Spinal cord (tissue), 10 donors: ENCODE data around the gene SMR3B. TPM values are rescaled to one million over a fixed set of nuclear protein-coding genes. Genes with fewer than 3 reads are reported as not detected.
A peak's percentile ranks its signal among the peaks of the same experiment; 100 is the strongest.

Experiments used
- DNase-seq, 6 donors: peaks; one replicate each; pipeline versions ENCODE4 v3.0.0 to v3.0.0-alpha.2; 2013 to 2015; ENCODE audit warnings: low spot score in 6 of 6, low read depth in 4 of 6
- H3K27ac ChIP-seq: one replicate; pipeline ENCODE4 v1.5.1; 2013; ENCODE audit warnings: low read depth, low read length, control low read depth
- H3K27me3 ChIP-seq: one replicate; pipeline ENCODE4 v1.6.1; 2013; ENCODE audit warnings: low read length; ENCODE audit not compliant: control insufficient read depth, insufficient read depth
- H3K36me3 ChIP-seq: one replicate; pipeline ENCODE4 v1.6.1; 2013; ENCODE audit warnings: low read length; ENCODE audit not compliant: control insufficient read depth, insufficient read depth
- H3K4me1 ChIP-seq: one replicate; pipeline ENCODE4 v1.6.1; 2013; ENCODE audit warnings: low read length; ENCODE audit not compliant: control insufficient read depth, insufficient read depth
- H3K4me3 ChIP-seq: one replicate; pipeline ENCODE4 v1.5.1; 2013; ENCODE audit warnings: low read depth, low read length, control low read depth
- H3K9me3 ChIP-seq: one replicate; pipeline ENCODE4 v1.6.1; 2013; ENCODE audit warnings: low read length; ENCODE audit not compliant: control insufficient read depth, insufficient read depth
- WGBS: methylation state at CpG from one replicate; pipeline ENCODE4 v1.1.5; 2013; ENCODE audit warnings: missing lambda C conversion rate; ENCODE audit not compliant: insufficient coverage; 5-methylcytosine and 5-hydroxymethylcytosine counted together
- long read RNA-seq, 4 donors: transcript quantifications; one replicate each; lab custom pipeline, GENCODE V29; 2026
- polyA plus RNA-seq, 2 donors: library from polyadenylated mRNA; unstranded; fragments of 120-200 nt; gene quantifications; one replicate each; pipeline ENCODE4 v1.2.1, GENCODE V29; 2013; ENCODE audit not compliant: insufficient read length in 2 of 2
- total RNA-seq, 2 donors: library from RNA; depleted of rRNA in 1 of 2; stranded (reverse); fragments of 120-200 nt in 1 of 2; fragments of >200 nt in 1 of 2; gene quantifications; one replicate each; pipeline versions ENCODE4 v1.2.3 to v1.2.4, GENCODE V29; 2013 to 2014
- donor health status: healthy.

The SMR3B gene
- total RNA-seq (not detected), polyA plus RNA-seq (not detected)
- long read RNA-seq, donor 1: 0 reads
- long read RNA-seq, donor 2: 0 reads
- long read RNA-seq, donor 3: 0 reads
- long read RNA-seq, donor 4: 0 reads

DNA sequence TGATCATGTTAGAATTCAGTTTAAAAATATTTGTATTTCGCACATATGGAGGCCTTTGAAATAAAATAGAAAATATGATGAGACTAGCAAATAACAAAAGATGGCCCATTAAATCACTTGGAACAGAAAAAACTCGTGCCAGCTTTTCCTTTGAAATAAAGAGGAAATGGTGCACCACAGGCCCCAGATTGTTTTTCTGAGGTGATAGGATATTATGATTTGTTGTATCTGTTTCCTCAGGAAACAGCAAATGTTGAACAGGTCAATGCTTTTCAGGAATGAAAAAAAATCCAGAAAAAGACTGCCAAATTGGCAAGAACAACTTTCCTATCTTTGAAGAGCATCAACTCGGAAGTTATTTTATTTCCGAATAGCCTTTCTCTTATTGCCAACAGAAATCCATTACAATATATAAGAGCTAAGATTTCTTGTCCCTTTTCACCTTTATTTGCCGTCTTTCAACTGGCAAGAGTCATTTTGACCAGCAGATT is at the start of gene SMR3B:
Gene SMR3B (plus strand): TSS at position 441 of the 491 bp plus-strand sequence. CDS start 1,380 bp downstream, outside the sequence.
- WGBS: 67% methylated on average over 1 of the region's 5 CpGs
- H3K36me3 ChIP-seq: no peaks in the 10 kb centered on the region
- H3K4me1 ChIP-seq: no peaks in the 10 kb centered on the region
- no peak within 1 kb of the TSS for H3K4me3 ChIP-seq
- no peak within 1 kb of the TSS for H3K27ac ChIP-seq
- H3K9me3 ChIP-seq: no peaks in the 10 kb centered on the region
- DNase-seq: no peak
- no peaks in the 10 kb centered on the region for H3K27me3 ChIP-seq

GRCh38 chr4:70334681-70335080 is 48.2 kb upstream of the SMR3B start, which contains the start of gene CABS1:
Gene CABS1, plus strand, starts transcription at chr4:70334981. Its CDS starts 59 bp downstream, at chr4:70335040.
- H3K27ac ChIP-seq: no peak within 1 kb of the TSS
- no peaks in the 10 kb centered on the region for H3K9me3 ChIP-seq
- 100% methylated on average over 1 of the region's 3 CpGs for WGBS
- H3K4me1 ChIP-seq: no peaks in the 10 kb centered on the region
- no peak within 1 kb of the TSS for H3K4me3 ChIP-seq
- no peak for DNase-seq
- no peaks in the 10 kb centered on the region for H3K27me3 ChIP-seq
- no peaks in the 10 kb centered on the region for H3K36me3 ChIP-seq

GRCh38 chr4:70336043-70336442 is 46.9 kb upstream of the SMR3B start:
- Histone ChIP-seq H3K27me3 (no peaks in the 10 kb centered on the region), H3K36me3 (no peaks in the 10 kb centered on the region), H3K27ac (no peak overlapping the region), H3K4me1 (no peaks in the 10 kb centered on the region), H3K4me3 (no peak overlapping the region), H3K9me3 (no peaks in the 10 kb centered on the region)
- no CpG with 5 or more reads among the region's 5 CpGs for WGBS
- no peak for DNase-seq

- WGBS: no CpG with 5 or more reads among the region's 1 CpG
- DNase-seq: no peak
These were observed 45.0 kb upstream of the SMR3B start for GRCh38 chr4:70337886-70338420.

GRCh38 chr4:70356185-70356584 is 26.7 kb upstream of the SMR3B start:
- Histone ChIP-seq H3K36me3 (no peaks in the 10 kb centered on the region), H3K27ac (no peak overlapping the region), H3K4me1 (no peaks in the 10 kb centered on the region), H3K9me3 (no peaks in the 10 kb centered on the region), H3K27me3 (no peaks in the 10 kb centered on the region), H3K4me3 (no peak overlapping the region)
- DNase-seq: no peak
- WGBS: no CpG with 5 or more reads among the region's 1 CpG

More at GRCh38 chr4:70337886-70338420, 45.0 kb upstream of the SMR3B start:
- no peak overlapping the region for H3K4me3 ChIP-seq
- H3K4me1 ChIP-seq: no peaks in the 10 kb centered on the region
- no peaks in the 10 kb centered on the region for H3K27me3 ChIP-seq
- H3K36me3 ChIP-seq: no peaks in the 10 kb centered on the region
- H3K27ac ChIP-seq: no peak overlapping the region
- H3K9me3 ChIP-seq: no peaks in the 10 kb centered on the region

GRCh38 chr4:70359115-70359661 is 23.7 kb upstream of the SMR3B start:
- Histone ChIP-seq H3K27me3 (no peaks in the 10 kb centered on the region), H3K9me3 (no peaks in the 10 kb centered on the region), H3K4me3 (no peak overlapping the region), H3K36me3 (no peaks in the 10 kb centered on the region), H3K27ac (no peak overlapping the region), H3K4me1 (no peaks in the 10 kb centered on the region)
- DNase-seq: no peak
- no CpG with 5 or more reads among the region's 3 CpGs for WGBS

DNA sequence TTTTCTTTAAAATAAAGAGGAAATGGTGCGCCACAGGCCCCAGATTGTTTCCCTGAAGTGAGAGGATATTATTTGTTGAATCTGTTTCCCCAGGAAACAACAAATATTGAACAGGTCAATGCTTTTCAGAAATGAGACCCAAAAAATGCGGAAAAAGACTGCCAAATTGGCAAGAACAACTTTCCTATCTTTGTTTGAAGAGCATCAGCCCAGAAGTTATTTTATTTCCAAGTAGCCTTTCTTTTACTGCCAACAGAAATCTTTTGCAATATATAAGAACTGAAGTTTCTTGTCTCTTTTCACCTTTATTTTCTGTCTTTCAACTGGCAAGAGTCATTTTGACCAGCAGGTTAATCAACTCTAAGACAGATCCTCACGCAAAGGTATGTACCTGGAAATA is 22.5 kb upstream of the SMR3B start, which contains the start of gene SMR3A:
Gene SMR3A (plus strand): TSS at position 301 of the 400 bp plus-strand sequence. CDS start 1,356 bp downstream, outside the sequence.
- no peaks in the 10 kb centered on the region for H3K9me3 ChIP-seq
- no peak within 1 kb of the TSS for H3K27ac ChIP-seq
- no peaks in the 10 kb centered on the region for H3K4me1 ChIP-seq
- no CpG with 5 or more reads among the region's 3 CpGs for WGBS
- H3K36me3 ChIP-seq: no peaks in the 10 kb centered on the region
- DNase-seq: no peak
- H3K27me3 ChIP-seq: no peaks in the 10 kb centered on the region
- H3K4me3 ChIP-seq: no peak within 1 kb of the TSS

DNA sequence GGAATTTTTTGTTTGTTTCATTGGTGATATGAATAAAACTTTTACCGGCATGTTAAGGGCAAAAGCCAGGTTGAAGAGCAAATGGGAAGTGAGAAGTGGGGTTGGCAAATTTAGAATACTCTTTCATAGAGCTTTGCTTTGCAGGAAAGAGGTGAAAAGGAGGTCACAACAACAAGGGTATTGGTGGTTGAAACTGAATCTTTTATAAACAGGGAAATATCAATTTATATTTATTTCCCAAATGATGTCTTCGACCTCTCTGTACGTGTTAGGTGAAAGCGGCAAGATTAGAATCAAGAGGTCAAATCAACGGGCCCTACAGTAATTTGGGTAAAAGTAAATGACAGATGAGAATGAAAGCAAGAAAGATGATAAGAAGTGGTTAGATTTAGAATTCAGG is 18.9 kb upstream of the SMR3B start:
- no peak for DNase-seq
- Histone ChIP-seq H3K9me3 (no peaks in the 10 kb centered on the region), H3K4me1 (no peaks in the 10 kb centered on the region), H3K4me3 (no peak overlapping the region), H3K36me3 (no peaks in the 10 kb centered on the region), H3K27me3 (no peaks in the 10 kb centered on the region), H3K27ac (no peak overlapping the region)
- 92% methylated on average over 5 of the region's 5 CpGs for WGBS

DNA sequence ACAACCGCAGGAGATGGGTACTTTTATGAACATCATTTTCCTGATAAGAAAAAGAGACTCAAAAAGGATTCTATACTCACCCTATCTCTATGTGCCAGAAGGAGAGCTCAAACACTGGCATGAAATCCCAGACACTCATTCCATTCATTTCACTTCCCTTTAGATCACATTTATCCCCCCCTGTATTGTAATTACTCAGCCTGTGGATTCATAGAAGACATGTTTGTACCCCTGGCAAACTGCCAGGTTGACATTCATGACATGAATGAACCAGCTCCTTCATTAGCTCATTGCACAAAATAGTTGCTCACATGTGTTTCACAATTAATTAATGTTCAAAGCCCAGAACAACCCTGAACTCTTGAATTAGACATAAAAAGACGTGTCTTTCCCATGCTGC is 17.5 kb upstream of the SMR3B start:
- H3K4me3 ChIP-seq: no peak overlapping the region
- DNase-seq: peak in 3 of 6 donors; percentile 31 to 75 (median 68)

GRCh38 chr4:70367813-70368212 is 15.1 kb upstream of the SMR3B start:
- no peaks in the 10 kb centered on the region for H3K36me3 ChIP-seq
- H3K4me3 ChIP-seq: no peak overlapping the region
- no peaks in the 10 kb centered on the region for H3K27me3 ChIP-seq
- DNase-seq: no peak
- no peaks in the 10 kb centered on the region for H3K4me1 ChIP-seq
- H3K9me3 ChIP-seq: no peaks in the 10 kb centered on the region
- no CpG with 5 or more reads among the region's 1 CpG for WGBS
- no peak overlapping the region for H3K27ac ChIP-seq

More for the DNA sequence above, 17.5 kb upstream of the SMR3B start:
- H3K27ac ChIP-seq: peak overlapping the region; percentile 33
- H3K9me3 ChIP-seq: no peaks in the 10 kb centered on the region
- H3K27me3 ChIP-seq: no peaks in the 10 kb centered on the region
- H3K36me3 ChIP-seq: no peaks in the 10 kb centered on the region
- WGBS: 40% methylated on average over 1 of the region's 2 CpGs
- H3K4me1 ChIP-seq: no peaks in the 10 kb centered on the region
